Keratinocyte (primary cell): ENCODE results near the gene SPRED3. TPM values are rescaled to one million over a fixed set of nuclear protein-coding genes. Genes with fewer than 3 reads are reported as not detected.

ENCODE experiments used
- DNase-seq: peaks from one replicate; pipeline ENCODE4 v3.0.0-alpha.2; 2011; ENCODE audit warnings: low read depth, missing footprints, low spot score
- FAIRE-seq: peaks from 2 replicates; lab custom pipeline; 2011; peaks lifted over from hg19 to GRCh38; lab: Jason Lieb, UNC
- H2AFZ ChIP-seq: 2 replicates; pipeline ENCODE4 v1.6.0; 2012; ENCODE audit warnings: low read length, control low read depth, inconsistent platforms; ENCODE audit not compliant: control insufficient read depth
- H3K27ac ChIP-seq: 2 replicates; pipeline ENCODE4 v1.5.1; 2011; ENCODE audit warnings: low read length; ENCODE audit not compliant: control insufficient read depth, insufficient read depth
- H3K27me3 ChIP-seq: 3 replicates; pipeline ENCODE4 v1.6.0; 2011; ENCODE audit warnings: low read length; ENCODE audit not compliant: control insufficient read depth, insufficient read depth; ENCODE audit errors: extremely low read depth
- H3K36me3 ChIP-seq, 2 experiments: 2 replicates in 1 of 2; 3 replicates in 1 of 2; pipeline ENCODE4 v1.5.1; 2011; ENCODE audit warnings: low read length in 2 of 2, mild to moderate bottlenecking in 1 of 2; ENCODE audit not compliant: control insufficient read depth in 2 of 2, insufficient read depth in 2 of 2; ENCODE audit errors: extremely low read depth in 1 of 2
- H3K4me1 ChIP-seq: 3 replicates; pipeline ENCODE4 v1.5.1; 2011; ENCODE audit warnings: low read length; ENCODE audit not compliant: control insufficient read depth, insufficient read depth; ENCODE audit errors: extremely low read depth
- H3K4me2 ChIP-seq: 3 replicates; pipeline ENCODE4 v1.6.0; 2011; ENCODE audit warnings: low read depth, low read length; ENCODE audit not compliant: control insufficient read depth, insufficient read depth; ENCODE audit errors: extremely low read depth
- H3K4me3 ChIP-seq, 3 experiments: fragments of 200-600 bp in 1 of 3; sonication (generic) in 1 of 3; 2 replicates in 2 of 3; 3 replicates in 1 of 3; pipeline ENCODE4 v1.5.1; 2011 to 2016; ENCODE audit warnings: low read length in 3 of 3, mild to moderate bottlenecking in 3 of 3, control low read depth in 2 of 3, inconsistent platforms in 1 of 3, low read depth in 1 of 3, mixed read lengths in 1 of 3, mixed run types in 1 of 3, moderate library complexity in 1 of 3; ENCODE audit not compliant: control insufficient read depth in 2 of 3, insufficient read depth in 2 of 3; ENCODE audit errors: extremely low read depth in 1 of 3
- H3K79me2 ChIP-seq: 2 replicates; pipeline ENCODE4 v1.6.0; 2012; ENCODE audit warnings: low read length; ENCODE audit not compliant: control insufficient read depth, insufficient read depth
- H3K9ac ChIP-seq: 3 replicates; pipeline ENCODE4 v1.6.0; 2011; ENCODE audit warnings: low read length; ENCODE audit not compliant: control insufficient read depth, insufficient read depth; ENCODE audit errors: extremely low read depth
- H3K9me1 ChIP-seq: 3 replicates; pipeline ENCODE4 v1.6.0; 2011; ENCODE audit warnings: low read length; ENCODE audit not compliant: control insufficient read depth, insufficient read depth; ENCODE audit errors: extremely low read depth
- H3K9me3 ChIP-seq: 2 replicates; pipeline ENCODE4 v1.5.1; 2012; ENCODE audit warnings: low read depth, low read length; ENCODE audit not compliant: control insufficient read depth
- H4K20me1 ChIP-seq: 3 replicates; pipeline ENCODE4 v1.6.0; 2011; ENCODE audit warnings: low read length; ENCODE audit not compliant: control insufficient read depth, insufficient read depth; ENCODE audit errors: extremely low read depth
- CTCF ChIP-seq, 3 experiments: IDR thresholded peaks in 1 of 3; conservative IDR thresholded peaks in 1 of 3; optimal IDR thresholded peaks in 1 of 3; 2 replicates in 2 of 3; 3 replicates in 1 of 3; pipeline versions ENCODE3 to v1.5.1; 2011; ENCODE audit warnings: low read length in 3 of 3, mild to moderate bottlenecking in 3 of 3, moderate library complexity in 2 of 3, control low read depth in 1 of 3, inconsistent platforms in 1 of 3; ENCODE audit not compliant: insufficient read depth in 2 of 3; ENCODE audit errors: extremely low read depth in 1 of 3
- EZH2 ChIP-seq: IDR thresholded peaks from one replicate; pipeline ENCODE4 v1.6.1; 2012; ENCODE audit warnings: inconsistent platforms, mild to moderate bottlenecking, low read length, moderate library complexity
- dilution Hi-C: fragments of 300-500 bp; cut with MboI; formaldehyde crosslinking; loops from one replicate; pipeline ENCODE4 v1.7.0; 2020; ENCODE audit warnings: low sequenced_read_pairs; ENCODE audit not compliant: extremely low pct_ligation_motif_present
- polyA plus RNA-seq, 5 experiments: library from polyadenylated mRNA; depleted of rRNA in 3 of 5; stranded (reverse) in 3 of 5; stranded (forward) in 1 of 5; unstranded in 1 of 5; fragments of >200 nt; gene quantifications; 1 replicate in 1 of 5; 2 replicates in 3 of 5; 3 replicates in 1 of 5; pipeline versions ENCODE4 v1.2.1 to v1.2.3, GENCODE V29; 2011 to 2012; ENCODE audit warnings: missing spikeins in 2 of 5, low read depth in 1 of 5, low replicate concordance in 1 of 5

The SPRED3 gene
- polyA plus RNA-seq, 1 donor (not counting 4 experiments of a cell fraction or from before 2014, with no cell fraction given) = 2.6 TPM

GRCh38 chr19:38430931-38431330 is 42.4 kb downstream of the SPRED3 start:
- TF ChIP-seq EZH2 = no peak
- no peak for TF ChIP-seq CTCF (optimal IDR thresholded peaks at IDR 0.05 in 1 of 3, IDR thresholded peaks at IDR 0.05 in 1 of 3, conservative IDR thresholded peaks at IDR 0.05 in 1 of 3; ENCODE audit: extremely low read depth in 1 of 3, insufficient read depth in 2 of 3, low read length in 3 of 3)
- H3K79me2 ChIP-seq = no peaks in the 10 kb centered on the region

GRCh38 chr19:38433268-38433733 is 44.8 kb downstream of the SPRED3 start, which contains the start of gene RYR1:
TSS of gene RYR1 (plus strand) at chr19:38433691. CDS start at chr19:38433830, 139 bp downstream.
- FAIRE-seq = no peak
- TF ChIP-seq CTCF (optimal IDR thresholded peaks at IDR 0.05 in 1 of 3, IDR thresholded peaks at IDR 0.05 in 1 of 3, conservative IDR thresholded peaks at IDR 0.05 in 1 of 3; ENCODE audit: extremely low read depth in 1 of 3, insufficient read depth in 2 of 3, low read length in 3 of 3) (no peak), EZH2 (no peak)
- Histone ChIP-seq H3K4me1 (no peaks in the 10 kb centered on the region), H3K27ac (no peak within 1 kb of the TSS), H3K9ac (no peak within 1 kb of the TSS), H2AFZ (no peak within 1 kb of the TSS), H3K79me2 (no peaks in the 10 kb centered on the region), H3K9me3 (no peaks in the 10 kb centered on the region), H4K20me1 (no peaks in the 10 kb centered on the region), H3K36me3 (no peaks in the 10 kb centered on the region), H3K9me1 (no peaks in the 10 kb centered on the region), H3K4me3 (no peak within 1 kb of the TSS), H3K4me2 (peak within 1 kb of the TSS; percentile 16), H3K27me3 (peaks cover 14% of the 10 kb centered on the region)
- dilution Hi-C loops = no loop called here
- no peak for DNase-seq

More at GRCh38 chr19:38430931-38431330, 42.4 kb downstream of the SPRED3 start:
- dilution Hi-C loops = no loop called here
- no peak overlapping the region for H3K9ac ChIP-seq
- H3K9me1 ChIP-seq = no peaks in the 10 kb centered on the region
- no peak overlapping the region for H3K4me3 ChIP-seq
- FAIRE-seq (no peak), DNase-seq (no peak)
- no peak overlapping the region for H2AFZ ChIP-seq
- H3K27ac ChIP-seq = no peak overlapping the region
- H3K27me3 ChIP-seq = peaks cover 14% of the 10 kb centered on the region
- H3K4me2 ChIP-seq = no peak overlapping the region
- no peaks in the 10 kb centered on the region for H3K9me3 ChIP-seq
- H3K36me3 ChIP-seq = no peaks in the 10 kb centered on the region
- no peaks in the 10 kb centered on the region for H3K4me1 ChIP-seq
- H4K20me1 ChIP-seq = no peaks in the 10 kb centered on the region
